HepG2 (cell line): ENCODE results near the gene IRS2. TPM values are rescaled to one million over a fixed set of nuclear protein-coding genes. Genes with fewer than 3 reads are reported as not detected.

Experiments
- ATAC-seq: fragments of 200-7000 bp; cut with Tn5 transposase; 3 replicates; pipeline ENCODE4 v1.9.1; 2020; ENCODE audit warnings: mild to moderate bottlenecking, moderate library complexity
- BruUV-seq: library from RNA; stranded (reverse); fragments of 400-500 nt; replicated peaks from 2 replicates; lab custom pipeline; 2021; lab: Mats Ljungman, UMichigan
- CTCF ChIA-PET: fragments of 300-600 bp; formaldehyde crosslinking; extraction: SDS; loops from one replicate; lab custom pipeline; 2021; ENCODE audit warnings: low total read pairs, inconsistent platforms, low intra/inter-chr PET ratio; lab: Yijun Ruan, JAX
- POLR2A ChIA-PET: fragments of 350-600 bp; sonication (Branson Sonifier 250); formaldehyde crosslinking; loops from one replicate; lab custom pipeline; 2020; ENCODE audit warnings: antibody characterized with exemption, inconsistent platforms; lab: Yijun Ruan, JAX
- DNase-seq: peaks from one replicate; pipeline ENCODE4 v3.0.0-alpha.2; 2015; ENCODE audit warnings: low spot score
- FAIRE-seq: peaks from 3 replicates; lab custom pipeline; 2011; peaks lifted over from hg19 to GRCh38; lab: Jason Lieb, UNC
- H2AFZ ChIP-seq: one replicate; pipeline ENCODE4 v1.6.1; 2011; ENCODE audit warnings: low read length, inconsistent platforms
- H3K27ac ChIP-seq: fragments of 300-600 bp; 3 replicates; pipeline ENCODE4 v1.8.0; 2011; ENCODE audit warnings: mixed run types, mild to moderate bottlenecking, mixed read lengths, low read length, inconsistent platforms; ENCODE audit not compliant: insufficient read depth; ENCODE audit errors: extremely low read length
- H3K27me3 ChIP-seq, 2 experiments: fragments of 200-600 bp in 1 of 2; 2 replicates in 1 of 2; 3 replicates in 1 of 2; pipeline versions ENCODE4 v1.6.0 to v1.8.0; 2011; ENCODE audit warnings: low read length in 2 of 2, mild to moderate bottlenecking in 2 of 2, moderate library complexity in 2 of 2, inconsistent platforms in 1 of 2; ENCODE audit not compliant: insufficient read depth in 2 of 2, control insufficient read depth in 1 of 2
- H3K36me3 ChIP-seq, 2 experiments: fragments of 200-600 bp in 1 of 2; replicated peaks in 1 of 2; 2 replicates in 1 of 2; 3 replicates in 1 of 2; pipeline versions ENCODE4 v1.5.1 to v1.8.0; 2011; ENCODE audit warnings: low read length in 2 of 2, inconsistent platforms in 1 of 2; ENCODE audit not compliant: insufficient read depth in 2 of 2, control insufficient read depth in 1 of 2
- H3K4me1 ChIP-seq: 2 replicates; pipeline ENCODE4 v1.5.1; 2012; ENCODE audit warnings: low read length, inconsistent platforms; ENCODE audit not compliant: insufficient read depth
- H3K4me2 ChIP-seq: 2 replicates; pipeline ENCODE4 v1.6.0; 2011; ENCODE audit warnings: low read depth, low read length, inconsistent platforms
- H3K4me3 ChIP-seq, 3 experiments: fragments of 200-600 bp in 1 of 3; sonication (generic), shearing (Covaris generic) in 1 of 3; replicated peaks in 1 of 3; 2 replicates each; pipeline ENCODE4 v1.5.1; 2011 to 2016; ENCODE audit warnings: low read length in 3 of 3, inconsistent platforms in 2 of 3, low read depth in 2 of 3, mild to moderate bottlenecking in 2 of 3, control low read depth in 1 of 3, mixed read lengths in 1 of 3; ENCODE audit not compliant: insufficient read depth in 1 of 3
- H3K79me2 ChIP-seq: one replicate; pipeline ENCODE4 v1.6.1; 2011; ENCODE audit warnings: low read length, inconsistent platforms; ENCODE audit not compliant: insufficient read depth
- H3K9ac ChIP-seq: 2 replicates; pipeline ENCODE4 v1.6.0; 2011; ENCODE audit warnings: mild to moderate bottlenecking, low read depth, low read length, inconsistent platforms; ENCODE audit not compliant: insufficient read depth
- H3K9me3 ChIP-seq: 2 replicates; pipeline ENCODE4 v1.5.1; 2012; ENCODE audit warnings: mild to moderate bottlenecking, low read length
- H4K20me1 ChIP-seq: 2 replicates; pipeline ENCODE4 v1.6.0; 2011; ENCODE audit warnings: inconsistent platforms, mild to moderate bottlenecking, low read length, moderate library complexity; ENCODE audit not compliant: insufficient read depth
- GABPA ChIP-seq, 2 experiments: IDR thresholded peaks; 2 replicates each; pipeline ENCODE4 v1.6.1; 2011 to 2016; ENCODE audit warnings: low read depth in 2 of 2, low read length in 1 of 2, missing biosample characterization in 1 of 2, missing genetic modification characterization in 1 of 2
- HIVEP1 ChIP-seq: sonication (generic); formaldehyde crosslinking; IDR thresholded peaks from 2 replicates; pipeline ENCODE4 v1.4.0; 2020; ENCODE audit warnings: mild to moderate bottlenecking, missing genetic modification reagents
- HNF4G ChIP-seq, 2 experiments: sonication (generic) in 1 of 2; formaldehyde crosslinking in 1 of 2; IDR thresholded peaks; 2 replicates each; pipeline versions ENCODE4 v1.4.0 to v1.6.1; 2011 to 2020; ENCODE audit warnings: borderline replicate concordance in 2 of 2, low read depth in 2 of 2, mild to moderate bottlenecking in 2 of 2, low read length in 1 of 2, missing genetic modification reagents in 1 of 2, moderate library complexity in 1 of 2
- NFRKB ChIP-seq: fragments of 450-650 bp; IDR thresholded peaks from 2 replicates; pipeline ENCODE4 v1.6.1; 2017
- ONECUT2 ChIP-seq: sonication (generic); formaldehyde crosslinking; IDR thresholded peaks from 2 replicates; pipeline ENCODE4 v1.4.0; 2020; ENCODE audit warnings: missing genetic modification reagents
- SALL2 ChIP-seq: sonication (generic); formaldehyde crosslinking; IDR thresholded peaks from 2 replicates; pipeline ENCODE4 v1.8.1; 2023; ENCODE audit warnings: mild to moderate bottlenecking, missing genetic modification reagents, inconsistent platforms
- SMAD9 ChIP-seq: sonication (generic); formaldehyde crosslinking; IDR thresholded peaks from 2 replicates; pipeline ENCODE4 v1.5.1; 2020; ENCODE audit warnings: mild to moderate bottlenecking, missing genetic modification reagents
- SP1 ChIP-seq, 2 experiments: fragments of 450-650 bp in 1 of 2; sonication (generic) in 1 of 2; formaldehyde crosslinking in 1 of 2; IDR thresholded peaks; 2 replicates each; pipeline versions ENCODE4 v1.4.0 to v1.6.1; 2016 to 2020; ENCODE audit warnings: missing genetic modification reagents in 1 of 2
- SP2 ChIP-seq: sonication (generic); formaldehyde crosslinking; IDR thresholded peaks from 2 replicates; pipeline ENCODE4 v1.5.1; 2020; ENCODE audit warnings: mild to moderate bottlenecking, missing genetic modification reagents
- ZFP37 ChIP-seq: sonication (generic); formaldehyde crosslinking; IDR thresholded peaks from 2 replicates; pipeline ENCODE4 v1.4.0; 2020; ENCODE audit warnings: missing genetic modification reagents, borderline replicate concordance
- ZNF350 ChIP-seq: sonication (generic); formaldehyde crosslinking; IDR thresholded peaks from 2 replicates; pipeline ENCODE4 v1.4.0; 2020; ENCODE audit warnings: mild to moderate bottlenecking, low read depth, missing genetic modification reagents, borderline replicate concordance
- ZNF432 ChIP-seq: sonication (generic); formaldehyde crosslinking; IDR thresholded peaks from 2 replicates; pipeline ENCODE4 v1.5.0; 2020; ENCODE audit warnings: missing genetic modification reagents, mild to moderate bottlenecking, borderline replicate concordance
- ZNF652 ChIP-seq: IDR thresholded peaks from 2 replicates; pipeline ENCODE4 v1.6.1; 2016; ENCODE audit warnings: low read depth, borderline replicate concordance
- ZNF678 ChIP-seq: sonication (generic); formaldehyde crosslinking; IDR thresholded peaks from 2 replicates; pipeline ENCODE4 v1.4.0; 2020; ENCODE audit warnings: mild to moderate bottlenecking, missing genetic modification reagents
- ZNF75D ChIP-seq: sonication (generic); formaldehyde crosslinking; IDR thresholded peaks from 2 replicates; pipeline ENCODE4 v1.8.1; 2023; ENCODE audit warnings: missing genetic modification reagents, mild to moderate bottlenecking, borderline replicate concordance
- ZSCAN25 ChIP-seq: sonication (generic); formaldehyde crosslinking; IDR thresholded peaks from 2 replicates; pipeline ENCODE4 v1.8.0; 2022; ENCODE audit warnings: mild to moderate bottlenecking, missing genetic modification reagents
- WGBS: methylation state at CpG from one replicate; pipeline ENCODE4 v1.1.6; 2017; ENCODE audit warnings: low lambda C conversion rate; 5-methylcytosine and 5-hydroxymethylcytosine counted together
- in situ Hi-C: cut with HindIII; loops from 2 replicates; pipeline ENCODE4 v1.10.0; 2017; ENCODE audit warnings: low pct_unique_long_range_greater_than_20kb; ENCODE audit not compliant: extremely low pct_ligation_motif_present
- intact Hi-C: fragments of 100-400 bp; cut with micrococcal nuclease; formaldehyde crosslinking; loops from one replicate; pipeline ENCODE4 v1.10.0; 2022; ENCODE audit not compliant: unreplicated experiment
- polyA plus RNA-seq, 8 experiments: library from polyadenylated mRNA; depleted of rRNA in 3 of 8; stranded (reverse) in 7 of 8; unstranded in 1 of 8; fragments of >200 nt; fragmentation: Illumina TruSeq in 4 of 8; extraction: Trizol in 4 of 8; gene quantifications; 2 replicates each; pipeline versions ENCODE4 v1.2.1 to v1.2.3, GENCODE V29; 2011 to 2016; ENCODE audit warnings: low read depth in 4 of 8, missing spikeins in 1 of 8, mixed read lengths in 1 of 8; ENCODE audit not compliant: insufficient read depth in 1 of 8
- total RNA-seq, 5 experiments: library from RNA; depleted of rRNA; stranded (reverse); fragments of >200 nt; fragmentation: Illumina TruSeq; extraction: Trizol; gene quantifications; 2 replicates each; pipeline ENCODE4 v1.2.3, GENCODE V29; 2016; ENCODE audit warnings: low read depth in 1 of 5
- TF ChIP-seq, protein P1 (sequence below): sonication (generic); formaldehyde crosslinking; IDR thresholded peaks from 2 replicates; pipeline ENCODE4 v1.8.0; 2022; ENCODE audit warnings: mild to moderate bottlenecking, missing genetic modification reagents, moderate library complexity
- TF ChIP-seq, protein P2 (sequence below): sonication (generic); formaldehyde crosslinking; IDR thresholded peaks from 2 replicates; pipeline ENCODE4 v1.4.0; 2020; ENCODE audit warnings: missing genetic modification reagents
- TF ChIP-seq, protein P3 (sequence below): sonication (generic); formaldehyde crosslinking; IDR thresholded peaks from 2 replicates; pipeline ENCODE4 v1.5.1; 2020; ENCODE audit warnings: mild to moderate bottlenecking, missing genetic modification reagents, borderline replicate concordance
- TF ChIP-seq, protein P4 (sequence below): sonication (generic); formaldehyde crosslinking; IDR thresholded peaks from 2 replicates; pipeline ENCODE4 v1.8.0; 2022; ENCODE audit warnings: mild to moderate bottlenecking, missing genetic modification reagents; ENCODE audit not compliant: insufficient replicate concordance

IRS2 gene
- total and polyA plus RNA-seq, 2 of the 13 experiments (the other 11 are each of a cell fraction or from before 2014, with no cell fraction given) = 0.02 to 0.04 TPM

DNA sequence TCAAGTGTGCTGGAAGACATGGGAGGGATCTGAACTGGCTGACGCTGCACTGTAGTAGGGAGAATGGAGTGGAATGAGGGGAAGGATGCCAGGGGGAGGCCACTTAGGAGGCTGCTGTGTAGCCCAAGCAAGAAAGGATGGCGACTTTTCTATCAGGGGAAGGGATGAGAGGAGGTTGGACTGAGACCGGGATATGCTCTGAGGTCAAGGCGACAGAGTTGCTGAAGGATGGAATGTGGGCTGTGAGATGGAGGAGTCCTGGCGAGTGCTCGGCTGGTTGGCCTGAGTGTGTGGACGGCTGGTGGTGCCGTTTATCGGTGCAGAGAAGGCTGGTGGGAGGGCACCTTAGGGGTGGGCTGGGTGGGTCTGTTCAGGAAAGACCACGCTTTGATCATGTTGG lies 45.7 kb downstream of the IRS2 start:
- ChIA-PET POLR2A (no interaction called here), CTCF (no interaction called here)
- in situ Hi-C loops (no loop called here), intact Hi-C loops (no loop called here)
- Histone ChIP-seq H3K9me3 (no peaks in the 10 kb centered on the region), H3K27ac (no peak overlapping the region), H3K4me2 (no peak overlapping the region), H3K4me1 (no peaks in the 10 kb centered on the region), H3K9ac (no peak overlapping the region), H3K27me3 (no peaks in the 10 kb centered on the region; a peak in 1 of 5 replicates), H3K36me3 (no peaks in the 10 kb centered on the region), H4K20me1 (no peaks in the 10 kb centered on the region), H2AFZ (no peak overlapping the region), H3K79me2 (no peaks in the 10 kb centered on the region), H3K4me3 (no peak overlapping the region)
- no peak for FAIRE-seq
- no peak for ATAC-seq
- TF ChIP-seq HNF4G (IDR thresholded peaks at IDR 0.05; ENCODE audit: borderline replicate concordance, low read depth, low read length) (no peak), HNF4G (CRISPR knock-in tag; IDR thresholded peaks at IDR 0.05; ENCODE audit: borderline replicate concordance, low read depth) (no peak), ZSCAN25 (CRISPR knock-in tag) (no peak), ZNF350 (CRISPR knock-in tag) (no peak), ONECUT2 (CRISPR knock-in tag) (no peak), SP1 (IDR thresholded peaks at IDR 0.05) (no peak), SP1 (CRISPR knock-in tag; IDR thresholded peaks at IDR 0.05) (no peak), ZNF678 (CRISPR knock-in tag) (no peak), SP2 (no peak), ZNF75D (no peak), ZFP37 (no peak), HIVEP1 (CRISPR knock-in tag) (no peak), ZNF652 (no peak), GABPA (IDR thresholded peaks at IDR 0.05; ENCODE audit: low read depth, low read length) (no peak), GABPA (CRISPR knock-in tag; IDR thresholded peaks at IDR 0.05; ENCODE audit: low read depth) (no peak), ZNF432 (CRISPR knock-in tag) (no peak), SMAD9 (CRISPR knock-in tag) (no peak), NFRKB (no peak), SALL2 (no peak)
- TF ChIP-seq, protein P1, sequence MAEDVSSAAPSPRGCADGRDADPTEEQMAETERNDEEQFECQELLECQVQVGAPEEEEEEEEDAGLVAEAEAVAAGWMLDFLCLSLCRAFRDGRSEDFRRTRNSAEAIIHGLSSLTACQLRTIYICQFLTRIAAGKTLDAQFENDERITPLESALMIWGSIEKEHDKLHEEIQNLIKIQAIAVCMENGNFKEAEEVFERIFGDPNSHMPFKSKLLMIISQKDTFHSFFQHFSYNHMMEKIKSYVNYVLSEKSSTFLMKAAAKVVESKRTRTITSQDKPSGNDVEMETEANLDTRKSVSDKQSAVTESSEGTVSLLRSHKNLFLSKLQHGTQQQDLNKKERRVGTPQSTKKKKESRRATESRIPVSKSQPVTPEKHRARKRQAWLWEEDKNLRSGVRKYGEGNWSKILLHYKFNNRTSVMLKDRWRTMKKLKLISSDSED = no peak
- TF ChIP-seq, protein P2, sequence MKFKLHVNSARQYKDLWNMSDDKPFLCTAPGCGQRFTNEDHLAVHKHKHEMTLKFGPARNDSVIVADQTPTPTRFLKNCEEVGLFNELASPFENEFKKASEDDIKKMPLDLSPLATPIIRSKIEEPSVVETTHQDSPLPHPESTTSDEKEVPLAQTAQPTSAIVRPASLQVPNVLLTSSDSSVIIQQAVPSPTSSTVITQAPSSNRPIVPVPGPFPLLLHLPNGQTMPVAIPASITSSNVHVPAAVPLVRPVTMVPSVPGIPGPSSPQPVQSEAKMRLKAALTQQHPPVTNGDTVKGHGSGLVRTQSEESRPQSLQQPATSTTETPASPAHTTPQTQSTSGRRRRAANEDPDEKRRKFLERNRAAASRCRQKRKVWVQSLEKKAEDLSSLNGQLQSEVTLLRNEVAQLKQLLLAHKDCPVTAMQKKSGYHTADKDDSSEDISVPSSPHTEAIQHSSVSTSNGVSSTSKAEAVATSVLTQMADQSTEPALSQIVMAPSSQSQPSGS (CRISPR knock-in tag) = no peak
- TF ChIP-seq, protein P3, sequence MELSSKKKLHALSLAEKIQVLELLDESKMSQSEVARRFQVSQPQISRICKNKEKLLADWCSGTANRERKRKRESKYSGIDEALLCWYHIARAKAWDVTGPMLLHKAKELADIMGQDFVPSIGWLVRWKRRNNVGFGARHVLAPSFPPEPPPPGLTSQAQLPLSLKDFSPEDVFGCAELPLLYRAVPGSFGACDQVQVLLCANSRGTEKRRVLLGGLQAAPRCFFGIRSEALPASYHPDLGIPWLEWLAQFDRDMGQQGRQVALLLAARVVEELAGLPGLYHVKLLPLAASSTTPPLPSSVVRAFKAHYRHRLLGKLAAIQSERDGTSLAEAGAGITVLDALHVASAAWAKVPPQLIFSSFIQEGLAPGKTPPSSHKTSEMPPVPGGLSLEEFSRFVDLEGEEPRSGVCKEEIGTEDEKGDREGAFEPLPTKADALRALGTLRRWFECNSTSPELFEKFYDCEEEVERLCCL = no peak
- TF ChIP-seq, protein P4, sequence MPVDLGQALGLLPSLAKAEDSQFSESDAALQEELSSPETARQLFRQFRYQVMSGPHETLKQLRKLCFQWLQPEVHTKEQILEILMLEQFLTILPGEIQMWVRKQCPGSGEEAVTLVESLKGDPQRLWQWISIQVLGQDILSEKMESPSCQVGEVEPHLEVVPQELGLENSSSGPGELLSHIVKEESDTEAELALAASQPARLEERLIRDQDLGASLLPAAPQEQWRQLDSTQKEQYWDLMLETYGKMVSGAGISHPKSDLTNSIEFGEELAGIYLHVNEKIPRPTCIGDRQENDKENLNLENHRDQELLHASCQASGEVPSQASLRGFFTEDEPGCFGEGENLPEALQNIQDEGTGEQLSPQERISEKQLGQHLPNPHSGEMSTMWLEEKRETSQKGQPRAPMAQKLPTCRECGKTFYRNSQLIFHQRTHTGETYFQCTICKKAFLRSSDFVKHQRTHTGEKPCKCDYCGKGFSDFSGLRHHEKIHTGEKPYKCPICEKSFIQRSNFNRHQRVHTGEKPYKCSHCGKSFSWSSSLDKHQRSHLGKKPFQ = no peak
- 42% methylated on average over 10 of the region's 10 CpGs for WGBS
- no TSS peak for BruUV-seq
- DNase-seq = no peak
